Measurements from ENCODE around the gene MAGEA12.
"Not testable (repeated sequence)": the region's sequence is repeated elsewhere in the genome, so short reads cannot be mapped to it uniquely, and the experiment has no call there.

Gene MAGEA12

GRCh38 chrX:152761582-152761981, 28.0 kb downstream of the MAGEA12 start:
- DNase-seq (ENCODE audit: low read depth in 3 of 3): not testable (repeated sequence)

- not testable (repeated sequence) for DNase-seq (ENCODE audit: low read depth in 3 of 3)
Observed at GRCh38 chrX:152766562-152766961, 33.0 kb downstream of the MAGEA12 start.

GRCh38 chrX:152769549-152770289, 36.2 kb downstream of the MAGEA12 start, which contains the start of gene MAGEA6:
MAGEA6 (minus strand) TSS chrX:152769689; CDS start chrX:152767650, 2,039 bp downstream.
- DNase-seq (ENCODE audit: low read depth in 3 of 3): not testable (repeated sequence)

- DNase-seq (ENCODE audit: low read depth in 3 of 3): not testable (repeated sequence)
Observed at GRCh38 chrX:152787062-152787461, 53.5 kb downstream of the MAGEA12 start.
